Endothelial cell of umbilical vein (primary cell): ENCODE data around the gene DUSP3. TPM values are rescaled to one million over a fixed set of nuclear protein-coding genes. Genes with fewer than 3 reads are reported as not detected.
A peak's percentile ranks its signal among the peaks of the same experiment; 100 is the strongest.

Experiments
- BruUV-seq: library from RNA; stranded (reverse); fragments of 400-500 nt; replicated peaks from 2 replicates; lab custom pipeline; 2021; lab: Mats Ljungman, UMichigan
- CTCF ChIA-PET: fragments of 300-600, 350-600 bp; sonication (Branson Sonifier 250); formaldehyde crosslinking; loops from one replicate; lab custom pipeline; 2021; ENCODE audit warnings: antibody characterized with exemption, inconsistent platforms; lab: Charles Lee
- POLR2A ChIA-PET: fragments of 300-600, 350-600 bp; sonication (Branson Sonifier 250); formaldehyde crosslinking; loops from one replicate; lab custom pipeline; 2021; ENCODE audit warnings: antibody characterized with exemption, inconsistent platforms; lab: Charles Lee
- DNase-seq: peaks from one replicate; pipeline ENCODE4 v3.0.0-alpha.2; 2011; ENCODE audit warnings: low read depth, low spot score
- FAIRE-seq: peaks from 2 replicates; lab custom pipeline; 2011; peaks lifted over from hg19 to GRCh38; lab: Jason Lieb, UNC
- H2AFZ ChIP-seq: 2 replicates; pipeline ENCODE4 v1.6.0; 2012; ENCODE audit warnings: low read depth, low read length, control low read depth, inconsistent platforms
- H3K27ac ChIP-seq: 2 replicates; pipeline ENCODE4 v1.5.1; 2011; ENCODE audit warnings: low read depth, mild to moderate bottlenecking, control low read depth, low read length, moderate library complexity; ENCODE audit not compliant: insufficient read depth
- H3K27me3 ChIP-seq, 2 experiments: 2 replicates each; pipeline versions ENCODE4 v1.6.0 to v1.6.1; 2011; ENCODE audit warnings: low read length in 2 of 2, mixed read lengths in 1 of 2; ENCODE audit not compliant: control insufficient read depth in 2 of 2, insufficient read depth in 2 of 2
- H3K36me3 ChIP-seq, 2 experiments: 2 replicates in 1 of 2; 3 replicates in 1 of 2; pipeline ENCODE4 v1.5.1; 2011; ENCODE audit warnings: low read length in 2 of 2, mild to moderate bottlenecking in 1 of 2, moderate library complexity in 1 of 2; ENCODE audit not compliant: control insufficient read depth in 2 of 2, insufficient read depth in 2 of 2; ENCODE audit errors: extremely low read depth in 1 of 2
- H3K4me1 ChIP-seq: 3 replicates; pipeline ENCODE4 v1.5.1; 2011; ENCODE audit warnings: mild to moderate bottlenecking, low read length; ENCODE audit not compliant: control insufficient read depth, insufficient read depth; ENCODE audit errors: extremely low read depth
- H3K4me2 ChIP-seq: 2 replicates; pipeline ENCODE4 v1.6.1; 2011; ENCODE audit warnings: low read length, control low read depth, mixed read lengths; ENCODE audit not compliant: insufficient read depth
- H3K4me3 ChIP-seq, 3 experiments: fragments of 200-600 bp in 1 of 3; sonication (generic), shearing (Covaris generic) in 1 of 3; replicated peaks in 1 of 3; 2 replicates each; pipeline ENCODE4 v1.5.1; 2011 to 2016; ENCODE audit warnings: control low read depth in 3 of 3, low read length in 3 of 3, mild to moderate bottlenecking in 2 of 3, inconsistent platforms in 1 of 3, low read depth in 1 of 3, moderate library complexity in 1 of 3; ENCODE audit not compliant: insufficient read depth in 1 of 3
- H3K79me2 ChIP-seq: 2 replicates; pipeline ENCODE4 v1.6.0; 2012; ENCODE audit warnings: low read length, inconsistent platforms; ENCODE audit not compliant: control insufficient read depth, insufficient read depth
- H3K9ac ChIP-seq: replicated peaks from 2 replicates; pipeline ENCODE3; 2011; ENCODE audit warnings: low read length, control low read depth; ENCODE audit not compliant: insufficient read depth; ENCODE audit errors: extremely low read depth
- H3K9me1 ChIP-seq: replicated peaks from 3 replicates; pipeline ENCODE4 v1.6.0; 2011; ENCODE audit warnings: mild to moderate bottlenecking, low read length; ENCODE audit not compliant: control insufficient read depth, insufficient read depth; ENCODE audit errors: extremely low read depth
- H3K9me3 ChIP-seq: replicated peaks from 2 replicates; pipeline ENCODE4 v1.5.1; 2012; ENCODE audit warnings: low read length, inconsistent platforms; ENCODE audit not compliant: control insufficient read depth, insufficient read depth
- H4K20me1 ChIP-seq: replicated peaks from 2 replicates; pipeline ENCODE3; 2011; ENCODE audit warnings: mild to moderate bottlenecking, low read length; ENCODE audit not compliant: control insufficient read depth, insufficient read depth; ENCODE audit errors: extremely low read depth
- CTCF ChIP-seq, 2 donors: IDR thresholded peaks; 1 replicate in 1 of 2; 2 replicates in 1 of 2; pipeline ENCODE4 v1.5.1; 2011; ENCODE audit warnings: low read length in 2 of 2, mild to moderate bottlenecking in 2 of 2, moderate library complexity in 2 of 2, control low read depth in 1 of 2, inconsistent platforms in 1 of 2, low read depth in 1 of 2; ENCODE audit not compliant: insufficient read depth in 1 of 2; ENCODE audit errors: extremely low read depth in 1 of 2
- EZH2 ChIP-seq: IDR thresholded peaks from 2 replicates; pipeline ENCODE4 v1.6.1; 2012; ENCODE audit warnings: borderline replicate concordance, low read depth, mild to moderate bottlenecking, moderate library complexity, low read length, inconsistent platforms; ENCODE audit not compliant: severe bottlenecking
- JUN ChIP-seq: IDR thresholded peaks from 2 replicates; pipeline ENCODE4 v1.6.1; 2011; ENCODE audit warnings: borderline replicate concordance, low read depth; ENCODE audit not compliant: insufficient read length, insufficient read depth
- POLR2A ChIP-seq: IDR thresholded peaks from 2 replicates; pipeline ENCODE4 v1.6.1; 2012; ENCODE audit warnings: low read depth, mild to moderate bottlenecking, control low read depth, low read length
- POLR2AphosphoS5 ChIP-seq: IDR thresholded peaks from 2 replicates; pipeline ENCODE4 v1.6.1; 2012; ENCODE audit warnings: low read depth, mild to moderate bottlenecking, control low read depth, low read length, moderate library complexity; ENCODE audit not compliant: insufficient read depth
- dilution Hi-C: fragments of 300-500 bp; cut with MboI; formaldehyde crosslinking; loops from one replicate; pipeline ENCODE4 v1.15.0; 2019; ENCODE audit warnings: low sequenced_read_pairs; ENCODE audit not compliant: extremely low pct_ligation_motif_present
- intact Hi-C: fragments of 100-400 bp; cut with micrococcal nuclease; formaldehyde crosslinking; loops from one replicate; pipeline ENCODE4 v1.10.0; 2022
- polyA plus RNA-seq, 4 experiments: library from polyadenylated mRNA; depleted of rRNA in 3 of 4; stranded (reverse) in 3 of 4; unstranded in 1 of 4; fragments of >200 nt; gene quantifications; 2 replicates each; pipeline versions ENCODE4 v1.2.1 to v1.2.3, GENCODE V29; 2011 to 2012; ENCODE audit warnings: missing spikeins in 1 of 4
- total RNA-seq: library from RNA; stranded (reverse); gene quantifications from 2 replicates; pipeline ENCODE4 v1.2.3, GENCODE V29; 2021

DUSP3 gene
- total and polyA plus RNA-seq, 2 donors (not counting 3 experiments of a cell fraction or from before 2014, with no cell fraction given): 46.8 to 57.7 TPM

GRCh38 chr17:43720311-43721060 is 58.3 kb downstream of the DUSP3 start:
- TF ChIP-seq JUN (no peak), POLR2AphosphoS5 (peak; percentile 84), POLR2A (peak; percentile 64), CTCF (IDR thresholded peaks at IDR 0.05; ENCODE audit: extremely low read depth in 1 of 2, insufficient read depth in 1 of 2, low read depth in 1 of 2, low read length in 2 of 2) (no peak), EZH2 (no peak)

More at GRCh38 chr17:43720311-43721060, 58.3 kb downstream of the DUSP3 start:
- peak; percentile 83 for FAIRE-seq
- H3K4me2 ChIP-seq: peak overlapping the region; percentile 86
- no peaks in the 10 kb centered on the region for H3K9me3 ChIP-seq
- peak overlapping the region; percentile 83 for H3K27ac ChIP-seq
- H3K27me3 ChIP-seq: no peaks in the 10 kb centered on the region
- BruUV-seq: no TSS peak
- peak overlapping the region; percentile 57 to 65 (median 64) for H3K4me3 ChIP-seq
- H3K9ac ChIP-seq: peak overlapping the region; percentile 97
- CTCF ChIA-PET: interaction anchor here (2.0 kb wide), 1 partner anchor 27 kb away, joined by 4 read pairs; no protein-coding TSS in a partner anchor
- H4K20me1 ChIP-seq: no peaks in the 10 kb centered on the region
- H2AFZ ChIP-seq: peak overlapping the region; percentile 99
- no peaks in the 10 kb centered on the region for H3K36me3 ChIP-seq
- peak; percentile 70 for DNase-seq
- dilution Hi-C loops: no loop called here
- H3K4me1 ChIP-seq: peaks cover 6% of the 10 kb centered on the region
- POLR2A ChIA-PET: no interaction called here
- H3K79me2 ChIP-seq: no peaks in the 10 kb centered on the region
- no peaks in the 10 kb centered on the region for H3K9me1 ChIP-seq
- intact Hi-C loops: loop anchor here (1.0 kb wide), 1 partner anchor 26 kb away; no protein-coding TSS in a partner anchor
